HEK293 (cell line): ENCODE results near the gene ZKSCAN1.

Experiments
- CTCF ChIA-PET: fragments of 350-600 bp; formaldehyde crosslinking; extraction: SDS; loops from one replicate; lab custom pipeline; 2021; ENCODE audit warnings: antibody characterized with exemption; lab: Yijun Ruan, JAX
- POLR2A ChIA-PET: fragments of 300-600 bp; formaldehyde crosslinking; extraction: SDS; loops from one replicate; lab custom pipeline; 2020; ENCODE audit warnings: antibody characterized with exemption, inconsistent platforms; lab: Yijun Ruan, JAX
- H3K27ac ChIP-seq: fragments of 200-500 bp; sonication (Bioruptor generic); 2 replicates; pipeline ENCODE4 v1.5.1; 2014; ENCODE audit warnings: low read depth, low read length, control low read depth, inconsistent platforms; ENCODE audit errors: extremely low read depth
- H3K36me3 ChIP-seq, 2 experiments: fragments of 200-500 bp in 1 of 2; sonication (Bioruptor generic) in 1 of 2; 1 replicate in 1 of 2; 2 replicates in 1 of 2; pipeline ENCODE4 v1.5.1; 2014 to 2017; ENCODE audit warnings: inconsistent platforms in 2 of 2, low read length in 2 of 2; ENCODE audit not compliant: control insufficient read depth in 2 of 2, insufficient read depth in 1 of 2
- H3K4me1 ChIP-seq: fragments of 200-500 bp; sonication (Bioruptor generic); 2 replicates; pipeline ENCODE4 v1.5.1; 2014; ENCODE audit warnings: mild to moderate bottlenecking, low read length, inconsistent platforms; ENCODE audit not compliant: control insufficient read depth, insufficient read depth
- H3K4me3 ChIP-seq: 2 replicates; pipeline ENCODE4 v1.5.1; 2011; ENCODE audit warnings: low read depth, mild to moderate bottlenecking, control low read depth, low read length, moderate library complexity
- H3K9me3 ChIP-seq: fragments of 200-500 bp; sonication (Bioruptor generic); 2 replicates; pipeline ENCODE4 v1.5.1; 2014; ENCODE audit warnings: low read depth, low read length, inconsistent platforms; ENCODE audit not compliant: control insufficient read depth, insufficient read depth
- AEBP2 ChIP-seq: fragments of 450-650 bp; formaldehyde crosslinking; IDR thresholded peaks from 2 replicates; pipeline ENCODE4 v1.5.1; 2016; ENCODE audit warnings: missing biosample characterization, missing genetic modification characterization, borderline replicate concordance
- ATF2 ChIP-seq: fragments of 450-650 bp; formaldehyde crosslinking; IDR thresholded peaks from 2 replicates; pipeline ENCODE4 v1.5.1; 2016; ENCODE audit warnings: missing biosample characterization, missing genetic modification characterization, low read depth
- EGR2 ChIP-seq: fragments of 450-650 bp; formaldehyde crosslinking; IDR thresholded peaks from 2 replicates; pipeline ENCODE4 v1.5.1; 2016; ENCODE audit warnings: low read depth, missing biosample characterization, missing genetic modification characterization
- GLI2 ChIP-seq: fragments of 450-650 bp; formaldehyde crosslinking; IDR thresholded peaks from 2 replicates; pipeline ENCODE4; 2017; ENCODE audit warnings: missing biosample characterization, missing genetic modification characterization, low read depth, borderline replicate concordance
- MEIS1 ChIP-seq: sonication (generic); formaldehyde crosslinking; IDR thresholded peaks from 2 replicates; pipeline ENCODE4 v1.8.1; 2022; ENCODE audit warnings: missing genetic modification reagents, mild to moderate bottlenecking, borderline replicate concordance
- REPIN1 ChIP-seq: fragments of 450-650 bp; formaldehyde crosslinking; IDR thresholded peaks from 2 replicates; pipeline ENCODE4 v1.5.1; 2017; ENCODE audit warnings: missing biosample characterization, missing genetic modification characterization, low read depth
- SALL2 ChIP-seq: fragments of 450-650 bp; formaldehyde crosslinking; IDR thresholded peaks from 2 replicates; pipeline ENCODE4 v1.5.0; 2017; ENCODE audit warnings: missing biosample characterization, mild to moderate bottlenecking, missing genetic modification characterization, borderline replicate concordance
- SETDB1 ChIP-seq: IDR thresholded peaks from one replicate; pipeline ENCODE4 v1.6.1; 2017; ENCODE audit warnings: mild to moderate bottlenecking, low read length, moderate library complexity, mixed read lengths; ENCODE audit not compliant: insufficient read length
- ZFP3 ChIP-seq: fragments of 450-650 bp; formaldehyde crosslinking; IDR thresholded peaks from 2 replicates; pipeline ENCODE4 v1.5.1; 2016; ENCODE audit warnings: low read depth, missing biosample characterization, missing genetic modification characterization
- ZNF132 ChIP-seq: fragments of 450-650 bp; formaldehyde crosslinking; IDR thresholded peaks from 2 replicates; pipeline ENCODE4 v1.5.1; 2017; ENCODE audit warnings: missing biosample characterization, missing genetic modification characterization, borderline replicate concordance
- ZNF140 ChIP-seq: fragments of 450-650 bp; formaldehyde crosslinking; IDR thresholded peaks from 2 replicates; pipeline ENCODE4 v1.5.1; 2016; ENCODE audit warnings: missing biosample characterization, missing genetic modification characterization
- ZNF16 ChIP-seq: fragments of 450-650 bp; formaldehyde crosslinking; IDR thresholded peaks from 2 replicates; pipeline ENCODE4 v1.5.1; 2016; ENCODE audit warnings: low read depth, missing biosample characterization, missing genetic modification characterization
- ZNF2 ChIP-seq: fragments of 450-650 bp; formaldehyde crosslinking; IDR thresholded peaks from 2 replicates; pipeline ENCODE4 v1.5.1; 2016; ENCODE audit warnings: missing biosample characterization, missing genetic modification characterization
- ZNF239 ChIP-seq: fragments of 450-650 bp; formaldehyde crosslinking; IDR thresholded peaks from 2 replicates; pipeline ENCODE4 v1.5.1; 2016; ENCODE audit warnings: missing biosample characterization, missing genetic modification characterization
- ZNF274 ChIP-seq, 2 experiments: fragments of 200-500 bp in 1 of 2; fragments of 450-650 bp in 1 of 2; sonication (Bioruptor generic) in 1 of 2; formaldehyde crosslinking in 1 of 2; IDR thresholded peaks; 2 replicates each; pipeline versions ENCODE4 v1.5.1 to v1.6.1; 2014 to 2016; ENCODE audit warnings: borderline replicate concordance in 1 of 2, inconsistent platforms in 1 of 2, low read length in 1 of 2, missing biosample characterization in 1 of 2, missing genetic modification characterization in 1 of 2
- ZNF280D ChIP-seq: fragments of 450-650 bp; formaldehyde crosslinking; IDR thresholded peaks from 2 replicates; pipeline ENCODE4 v1.5.1; 2016; ENCODE audit warnings: missing biosample characterization, missing genetic modification characterization
- ZNF398 ChIP-seq: fragments of 450-650 bp; formaldehyde crosslinking; IDR thresholded peaks from 2 replicates; pipeline ENCODE4 v1.5.1; 2017; ENCODE audit warnings: missing biosample characterization, missing genetic modification characterization
- ZNF585B ChIP-seq: fragments of 450-650 bp; formaldehyde crosslinking; IDR thresholded peaks from 2 replicates; pipeline ENCODE4 v1.5.1; 2016; ENCODE audit warnings: missing biosample characterization, missing genetic modification characterization
- ZNF639 ChIP-seq: fragments of 450-650 bp; formaldehyde crosslinking; IDR thresholded peaks from 2 replicates; pipeline ENCODE4 v1.5.1; 2016; ENCODE audit warnings: missing biosample characterization, missing genetic modification characterization
- ZNF776 ChIP-seq: fragments of 450-650 bp; formaldehyde crosslinking; IDR thresholded peaks from 2 replicates; pipeline ENCODE4 v1.5.0; 2017; ENCODE audit warnings: missing biosample characterization, missing genetic modification characterization, borderline replicate concordance
- ZSCAN16 ChIP-seq: fragments of 450-650 bp; formaldehyde crosslinking; IDR thresholded peaks from 2 replicates; pipeline ENCODE4 v1.5.1; 2016; ENCODE audit warnings: missing biosample characterization, missing genetic modification characterization
- TF ChIP-seq, protein P1 (sequence below): fragments of 450-650 bp; formaldehyde crosslinking; IDR thresholded peaks from 2 replicates; pipeline ENCODE4 v1.5.0; 2017; ENCODE audit warnings: missing biosample characterization, missing genetic modification characterization, borderline replicate concordance

ZKSCAN1 gene

GRCh38 chr7:100069991-100070390 lies 54.6 kb downstream of the ZKSCAN1 start (continued):
- TF ChIP-seq GLI2 (tag by site-specific recombination) (no peak), ZNF140 (tag by site-specific recombination) (no peak), ZNF639 (tag by site-specific recombination) (no peak), REPIN1 (no peak)
- TF ChIP-seq, all 188 proteins: peak for 0

GRCh38 chr7:100071018-100071723 lies 55.8 kb downstream of the ZKSCAN1 start:
- CTCF ChIA-PET, result interaction anchor here (0.9 to 1.6 kb wide), 3 partner anchors 11 to 138 kb away, joined by 3 to 5 read pairs (median 3); no protein-coding TSS in a partner anchor
- Histone ChIP-seq H3K36me3 (peaks cover 19 to 65% of the 10 kb centered on the region in 2 experiments; a peak in 2 of 3 replicates), H3K4me1 (no peaks in the 10 kb centered on the region), H3K27ac (no peak overlapping the region), H3K4me3 (no peak overlapping the region), H3K9me3 (no peaks in the 10 kb centered on the region)
- POLR2A ChIA-PET, result interaction anchor here (0.9 to 1.5 kb wide), 3 partner anchors 10 to 31 kb away, joined by 4 to 5 read pairs (median 4); partner anchors contain the start of genes AP4M1 and ZSCAN21
- TF ChIP-seq ZNF2 (tag by site-specific recombination), result no peak
- no peak for TF ChIP-seq EGR2 (tag by site-specific recombination)
- no peak for TF ChIP-seq ZSCAN16 (tag by site-specific recombination)
- no peak for TF ChIP-seq ZNF239
- TF ChIP-seq, protein P1, sequence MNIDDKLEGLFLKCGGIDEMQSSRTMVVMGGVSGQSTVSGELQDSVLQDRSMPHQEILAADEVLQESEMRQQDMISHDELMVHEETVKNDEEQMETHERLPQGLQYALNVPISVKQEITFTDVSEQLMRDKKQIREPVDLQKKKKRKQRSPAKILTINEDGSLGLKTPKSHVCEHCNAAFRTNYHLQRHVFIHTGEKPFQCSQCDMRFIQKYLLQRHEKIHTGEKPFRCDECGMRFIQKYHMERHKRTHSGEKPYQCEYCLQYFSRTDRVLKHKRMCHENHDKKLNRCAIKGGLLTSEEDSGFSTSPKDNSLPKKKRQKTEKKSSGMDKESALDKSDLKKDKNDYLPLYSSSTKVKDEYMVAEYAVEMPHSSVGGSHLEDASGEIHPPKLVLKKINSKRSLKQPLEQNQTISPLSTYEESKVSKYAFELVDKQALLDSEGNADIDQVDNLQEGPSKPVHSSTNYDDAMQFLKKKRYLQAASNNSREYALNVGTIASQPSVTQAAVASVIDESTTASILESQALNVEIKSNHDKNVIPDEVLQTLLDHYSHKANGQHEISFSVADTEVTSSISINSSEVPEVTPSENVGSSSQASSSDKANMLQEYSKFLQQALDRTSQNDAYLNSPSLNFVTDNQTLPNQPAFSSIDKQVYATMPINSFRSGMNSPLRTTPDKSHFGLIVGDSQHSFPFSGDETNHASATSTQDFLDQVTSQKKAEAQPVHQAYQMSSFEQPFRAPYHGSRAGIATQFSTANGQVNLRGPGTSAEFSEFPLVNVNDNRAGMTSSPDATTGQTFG, result no peak
- no peak for TF ChIP-seq ZNF398 (tag by site-specific recombination)
- no peak for TF ChIP-seq MEIS1 (CRISPR knock-in tag)
- TF ChIP-seq ZNF274 (IDR thresholded peaks at IDR 0.05; ENCODE audit: low read length), result no peak
- TF ChIP-seq ZNF274 (tag by site-specific recombination; IDR thresholded peaks at IDR 0.05; ENCODE audit: borderline replicate concordance), result peak; percentile 68; the same call in 1 of the 2 replicates
- no peak for TF ChIP-seq AEBP2
- TF ChIP-seq SETDB1, result peak; percentile 100
- peak; percentile 70; the same call in 1 of the 2 replicates for TF ChIP-seq ZNF280D
- TF ChIP-seq SALL2 (tag by site-specific recombination), result no peak
- TF ChIP-seq ZNF585B (tag by site-specific recombination), result no peak
- no peak for TF ChIP-seq ZNF776 (tag by site-specific recombination)
- no peak for TF ChIP-seq ZNF16 (tag by site-specific recombination)
- no peak for TF ChIP-seq ZFP3
- no peak for TF ChIP-seq ZNF132 (tag by site-specific recombination)
- no peak for TF ChIP-seq ATF2 (tag by site-specific recombination)
